ENCODE data around the gene TRIM25. TPM values are rescaled to one million over a fixed set of nuclear protein-coding genes. Genes with fewer than 3 reads are reported as not detected.

Gene TRIM25
- total RNA-seq, 1 experiment from 2014 or later, result 32.5 TPM

GRCh38 chr17:56937687-56938086 lies 23.8 kb upstream of the TRIM25 start:
- Mint-ChIP-seq H3K36me3 (ENCODE audit: insufficient read depth in 1 of 3, low read depth in 3 of 3) (peaks cover 56 to 84% (median 80%) of the 10 kb centered on the region in 3 experiments), H3K27me3 (ENCODE audit: low read depth) (no peaks in the 10 kb centered on the region), H3K27ac (no peak overlapping the region), H3K4me3 (no peak overlapping the region), H3K9me3 (peaks cover 1 to 9% of the 10 kb centered on the region in 2 experiments), H3K4me1 (no peaks in the 10 kb centered on the region)
- Histone ChIP-seq H3K23me2 (ENCODE audit: insufficient read length, low read depth, low read length, poor library complexity, severe bottlenecking) (no peaks in the 10 kb centered on the region), H4K91ac (ENCODE audit: insufficient read length, low read depth, low read length) (no peak overlapping the region), H3K9ac (ENCODE audit: extremely low read depth, insufficient read length, low read length) (no peak overlapping the region), H3K4me1 (ENCODE audit: insufficient read depth, low read length) (no peaks in the 10 kb centered on the region), H3K18ac (ENCODE audit: insufficient read length, low read depth, low read length) (no peak overlapping the region), H3K4ac (ENCODE audit: low read depth, low read length) (no peak overlapping the region), H4K20me1 (ENCODE audit: control insufficient read depth, insufficient read depth, insufficient read length) (no peaks in the 10 kb centered on the region), H3K79me1 (ENCODE audit: insufficient read depth, low read depth, low read length, poor library complexity, severe bottlenecking) (no peaks in the 10 kb centered on the region), H2AFZ (ENCODE audit: low read length) (no peak overlapping the region), H2BK15ac (ENCODE audit: low read depth, low read length) (no peak overlapping the region), H2BK12ac (ENCODE audit: insufficient read length, low read depth, low read length) (no peak overlapping the region), H3K4me2 (ENCODE audit: insufficient read depth, insufficient read length, low read length) (no peak overlapping the region), H3K27me3 (ENCODE audit: insufficient read depth, low read length) (no peaks in the 10 kb centered on the region), H3K56ac (ENCODE audit: insufficient read length, low read depth, low read length) (no peak overlapping the region), H3K27ac (ENCODE audit: insufficient read length, low read depth, low read length) (no peak overlapping the region), H2BK20ac (ENCODE audit: low read depth, low read length, poor library complexity, severe bottlenecking) (no peak overlapping the region), H3K14ac (ENCODE audit: insufficient read depth, low read length) (no peak overlapping the region), H2BK120ac (ENCODE audit: low read depth, low read length, poor library complexity, severe bottlenecking) (no peak overlapping the region), H3K23ac (ENCODE audit: insufficient read length, low read depth, low read length) (no peak overlapping the region), H3K9me3 (ENCODE audit: control insufficient read depth, low read depth, low read length) (peaks cover 12% of the 10 kb centered on the region), H2BK5ac (ENCODE audit: insufficient read length, low read length) (no peak overlapping the region), H3T11ph (ENCODE audit: low read length) (no peak overlapping the region), H2AK5ac (ENCODE audit: insufficient read length, low read length) (no peak overlapping the region), H4K5ac (ENCODE audit: insufficient read length, low read depth, low read length) (no peak overlapping the region), H3K79me2 (ENCODE audit: insufficient read depth, low read length) (no peaks in the 10 kb centered on the region), H4K8ac (replicated peaks; ENCODE audit: insufficient read length, low read depth, low read length) (no peak overlapping the region)
- WGBS (ENCODE audit: extremely low coverage, insufficient read length, low lambda C conversion rate), result no CpG with 5 or more reads among the region's 2 CpGs
- no peak for DNase-seq
- TF ChIP-seq CTCF (conservative IDR thresholded peaks at IDR 0.05), result no peak

Data from H9 (cell line).